NCI-H2171 (cell line): ENCODE data around the gene ADK.
"Not testable (repeated sequence)": the region's sequence is repeated elsewhere in the genome, so short reads cannot be mapped to it uniquely, and the experiment has no call there.

Experiments
- DNase-seq: peaks from one replicate; lab custom pipeline; 2025; lab: John Stamatoyannopoulos, UW

ADK gene

GRCh38 chr10:74424565-74424964, 273.5 kb downstream of the ADK start:
- DNase-seq, result no peak

DNA sequence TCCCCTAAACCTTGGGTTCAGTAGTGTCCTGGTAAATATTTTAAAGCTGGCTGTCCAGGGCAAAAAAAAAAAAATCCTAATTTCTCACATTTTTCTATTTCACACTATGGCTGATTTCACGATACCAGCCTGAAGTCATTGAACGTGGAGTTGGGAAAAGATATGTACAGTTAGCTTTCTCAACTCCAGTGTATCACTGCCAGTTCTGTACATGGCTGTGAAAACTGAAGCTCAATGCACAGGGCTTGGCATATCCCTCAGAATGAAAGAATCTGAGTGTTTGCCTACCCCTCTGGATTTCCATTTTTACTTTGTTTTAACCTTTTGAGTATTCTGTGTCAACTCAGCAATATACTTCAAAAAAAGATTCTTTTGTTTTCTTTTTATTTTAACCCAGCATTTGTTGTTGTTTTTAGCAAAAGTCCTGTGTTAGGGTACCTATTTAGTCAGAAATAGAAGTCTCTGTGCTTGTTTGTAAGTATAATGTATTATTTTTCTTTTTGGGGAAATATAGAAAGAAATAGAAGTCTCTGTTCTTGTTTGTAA, 274.5 kb downstream of the ADK start:
- DNase-seq, result no peak

DNA sequence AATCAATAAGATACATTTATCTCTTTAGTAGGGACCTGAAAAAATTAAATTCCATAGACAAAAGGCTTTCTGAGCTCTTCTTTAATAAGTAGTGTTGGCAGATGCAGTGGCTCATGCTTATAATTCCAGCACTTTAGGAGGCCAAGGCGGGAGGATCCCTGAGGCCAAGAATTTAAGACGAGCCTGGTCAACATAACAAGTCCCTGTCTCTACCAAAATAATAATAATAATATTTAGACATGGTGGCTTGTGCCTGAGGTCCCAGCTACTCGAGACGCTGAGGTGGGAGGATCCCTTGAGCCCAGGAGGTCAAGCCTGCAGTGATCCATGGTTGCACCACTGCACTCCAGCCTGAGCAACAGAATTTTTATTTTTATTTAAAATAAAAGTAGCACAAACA, 280.8 kb downstream of the ADK start:
- DNase-seq, result no peak

DNA sequence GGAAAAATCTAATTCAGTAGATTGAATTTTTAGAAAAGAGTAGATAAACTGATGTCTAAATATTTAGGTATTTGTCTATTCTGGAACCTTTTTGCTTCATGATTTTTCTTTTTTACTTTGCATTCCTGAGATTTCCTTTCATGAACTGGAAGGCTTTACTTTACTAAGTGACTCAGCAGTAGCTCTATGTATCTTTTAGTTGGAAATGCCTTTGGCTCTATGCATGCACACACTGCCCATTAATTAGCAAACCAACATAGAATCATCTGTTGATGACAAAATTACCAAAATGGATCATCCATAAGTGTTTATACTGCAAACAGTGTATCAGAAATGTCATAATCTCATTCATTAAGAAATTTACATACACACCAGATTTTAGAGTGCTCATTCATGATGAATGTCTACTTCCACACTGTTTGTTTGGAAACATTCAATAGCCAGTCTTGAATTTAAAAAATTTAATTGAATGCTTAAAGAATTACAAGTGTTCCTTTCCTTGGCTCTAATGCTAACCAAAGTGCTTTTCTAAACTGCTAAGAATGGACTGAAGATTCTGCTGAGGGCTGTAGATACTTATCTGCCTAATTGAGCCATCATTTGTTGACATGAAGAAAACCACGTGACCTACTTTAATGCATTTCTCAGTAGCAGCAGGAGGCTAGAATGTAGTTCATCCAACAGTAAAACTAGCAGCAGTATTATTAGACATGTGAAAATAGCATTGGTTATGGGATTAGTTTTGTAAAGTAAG, 282.0 kb downstream of the ADK start:
- no peak for DNase-seq

DNA sequence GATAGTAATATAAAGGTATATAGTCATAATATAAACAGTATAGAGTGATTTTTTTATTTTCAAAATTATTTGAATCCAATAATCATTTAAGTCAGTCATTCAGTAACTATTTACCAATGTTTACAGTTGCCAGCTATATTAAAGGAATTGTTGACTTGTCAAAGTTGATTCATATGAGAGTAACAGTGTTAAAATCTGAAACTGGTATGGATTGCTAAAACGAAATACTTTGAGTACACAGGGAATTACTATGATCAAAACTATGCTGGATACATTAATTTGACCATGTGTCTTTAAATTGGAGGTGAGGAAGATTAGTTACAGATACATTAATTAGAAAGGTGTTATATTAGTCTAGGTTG, 282.6 kb downstream of the ADK start:
- DNase-seq, result no peak

- no peak for DNase-seq
Observed at GRCh38 chr10:74433993-74434392, 283.0 kb downstream of the ADK start.

DNA sequence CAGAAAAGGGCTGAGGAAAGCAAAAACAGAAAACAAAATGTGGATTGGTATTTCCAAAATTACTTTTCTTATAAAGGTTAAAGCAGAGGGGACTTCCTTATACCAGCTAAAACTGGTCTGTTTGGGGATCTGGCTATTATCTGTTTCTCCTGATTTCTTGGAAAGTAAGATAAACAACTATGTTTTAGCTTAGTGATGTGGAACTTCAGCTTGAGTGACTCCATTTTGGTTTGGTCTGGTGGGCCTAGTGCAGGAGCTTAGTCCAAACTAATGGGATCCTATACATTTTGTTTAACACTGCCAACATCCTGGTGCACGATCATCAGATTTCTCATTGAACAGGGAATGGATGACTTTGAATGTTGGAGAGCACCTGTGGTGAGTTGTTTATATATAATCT, 283.5 kb downstream of the ADK start:
- no peak for DNase-seq

- no peak for DNase-seq
Observed at GRCh38 chr10:74436523-74437170, 285.6 kb downstream of the ADK start.

GRCh38 chr10:74437822-74438221, 286.8 kb downstream of the ADK start:
- no peak for DNase-seq

DNA sequence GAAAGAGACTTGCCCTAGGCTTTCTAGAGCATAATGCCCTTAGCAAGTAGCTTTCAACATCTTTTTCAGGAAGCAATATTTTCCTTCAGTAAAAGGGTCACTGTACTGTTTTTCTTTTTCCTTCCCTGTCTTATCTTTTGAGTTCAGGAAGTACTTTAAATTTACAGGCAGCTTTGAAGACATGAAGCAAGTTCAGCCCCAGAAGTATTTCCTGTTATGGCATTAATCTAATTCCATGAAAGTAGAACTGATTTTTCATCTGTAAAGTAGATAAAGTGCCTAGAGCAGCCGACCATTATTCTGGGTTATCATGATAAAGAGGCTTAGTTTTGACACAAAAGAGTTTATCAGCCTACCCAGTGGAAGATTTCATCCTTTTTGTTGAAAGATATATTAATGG, 288.2 kb downstream of the ADK start:
- DNase-seq, result no peak

DNA sequence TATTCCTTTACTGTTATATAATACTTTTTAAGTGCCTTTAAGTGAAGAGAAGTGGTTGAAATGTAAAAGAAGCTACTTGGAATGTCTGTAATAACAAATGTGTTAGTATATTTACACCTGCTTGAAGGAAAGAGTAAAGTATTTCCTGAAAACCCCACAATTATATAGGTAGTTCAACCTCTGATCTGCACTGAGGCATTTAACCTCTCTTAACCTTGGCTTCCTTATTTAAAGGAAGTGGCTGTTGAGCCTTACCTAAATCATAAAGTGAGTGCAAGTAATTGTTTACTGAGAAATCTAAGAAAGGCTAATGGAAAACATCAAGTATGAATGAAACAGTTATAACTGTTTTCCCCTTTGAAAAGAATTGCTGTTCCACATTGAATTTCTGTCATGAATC, 294.5 kb downstream of the ADK start:
- no peak for DNase-seq

GRCh38 chr10:74450602-74451001, 299.6 kb downstream of the ADK start:
- no peak for DNase-seq

DNA sequence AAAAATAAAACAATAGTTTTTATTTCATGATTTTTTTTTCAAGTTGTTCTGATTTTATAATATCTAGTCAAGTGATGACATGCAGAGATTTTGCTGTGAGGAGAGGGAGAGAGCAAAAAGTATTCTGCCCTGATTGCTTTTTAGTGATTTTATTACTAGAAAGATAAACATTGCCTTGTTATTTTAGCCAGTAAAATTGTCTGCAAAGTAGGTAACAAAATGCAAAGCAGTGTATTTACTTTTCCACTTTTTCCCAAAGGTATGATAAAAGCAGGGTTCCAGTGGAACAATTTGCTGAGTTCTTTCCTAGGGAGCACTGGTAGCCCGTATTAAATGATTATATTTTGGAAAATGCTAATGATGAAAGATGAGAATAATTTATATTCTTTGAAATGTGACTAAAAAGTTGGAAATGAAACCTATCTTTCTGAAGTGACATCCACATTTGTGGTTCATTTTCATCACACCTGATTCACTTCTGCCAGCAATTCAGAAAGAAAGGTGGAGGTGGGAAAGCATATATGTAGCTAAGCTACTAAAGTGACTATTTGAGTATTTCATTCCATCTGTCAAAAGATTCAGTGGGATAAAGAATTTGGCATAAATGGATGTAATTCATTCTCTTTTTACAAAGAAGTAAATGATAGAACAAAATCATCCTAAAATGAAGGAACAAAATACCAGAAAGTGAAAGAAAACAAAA, 300.3 kb downstream of the ADK start:
- no peak for DNase-seq

GRCh38 chr10:74453169-74453568, 302.1 kb downstream of the ADK start:
- no peak for DNase-seq

DNA sequence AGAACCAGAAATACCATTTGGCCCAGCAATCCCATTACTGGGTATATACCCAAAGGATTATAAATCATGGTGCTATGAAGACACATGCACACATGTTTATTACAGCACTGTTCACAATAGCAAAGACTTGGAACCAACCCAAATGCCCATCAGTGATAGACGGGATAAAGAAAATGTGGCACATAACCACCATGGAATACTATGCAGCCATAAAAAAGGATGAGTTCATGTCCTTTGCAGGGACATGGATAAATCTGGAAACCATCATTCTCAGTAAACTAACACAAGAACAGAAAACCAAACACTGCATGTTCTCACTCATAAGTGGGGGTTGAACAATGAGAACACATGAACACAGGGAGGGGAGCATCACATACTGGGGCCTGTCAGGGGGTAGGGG, 306.5 kb downstream of the ADK start:
- not testable (repeated sequence) for DNase-seq

DNA sequence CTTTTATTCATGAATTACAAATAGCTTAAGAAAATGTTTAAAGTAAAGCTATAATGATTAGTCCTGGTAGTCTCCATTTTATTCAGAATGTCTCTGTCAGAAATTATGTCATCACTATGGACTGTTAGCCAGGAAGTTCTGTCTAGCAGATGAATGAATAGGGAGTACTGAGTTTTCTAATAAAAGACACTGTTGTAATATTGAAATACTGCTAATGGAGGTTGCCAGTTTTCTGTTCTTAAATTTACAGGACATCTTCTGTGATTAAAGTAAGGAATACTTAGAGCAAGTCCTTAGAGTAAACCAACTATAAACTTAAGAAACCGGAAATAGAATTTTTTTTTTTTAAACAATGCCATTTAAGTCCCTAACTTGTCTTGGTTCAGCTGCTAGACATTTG, 309.8 kb downstream of the ADK start:
- no peak for DNase-seq

DNA sequence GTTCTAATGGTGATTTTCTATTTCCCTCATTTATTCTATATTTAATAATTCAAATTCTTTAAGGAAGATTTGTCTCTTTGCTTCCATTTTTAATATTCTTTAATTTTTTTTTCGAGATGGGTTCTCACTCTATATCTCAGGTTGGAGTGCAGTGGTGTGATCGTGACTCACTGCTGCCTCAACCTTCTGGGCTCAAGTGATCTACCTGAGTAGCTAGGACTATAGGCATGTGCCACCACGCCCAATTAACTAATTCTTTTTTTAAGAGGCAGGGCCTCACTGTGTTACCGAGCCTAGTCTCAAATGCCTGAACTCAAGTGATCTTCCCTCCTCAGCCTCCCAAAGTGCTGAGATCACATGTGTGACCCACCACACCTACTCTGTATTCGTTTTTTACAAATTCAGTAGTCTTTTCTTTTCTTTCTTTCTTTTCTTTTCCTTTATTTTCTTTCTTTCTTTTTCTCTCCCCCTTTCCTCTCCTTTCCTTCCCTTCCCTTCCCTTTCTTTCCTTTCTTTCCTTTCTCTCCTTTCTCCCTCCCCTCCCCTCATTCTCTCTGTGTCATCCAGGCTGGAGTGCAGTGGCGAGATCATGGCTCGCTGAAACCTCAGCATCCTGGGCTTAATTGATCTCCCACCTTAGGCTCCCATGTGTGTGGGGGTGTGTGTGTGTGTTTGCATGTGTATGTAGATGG, 323.1 kb downstream of the ADK start:
- no peak for DNase-seq

DNA sequence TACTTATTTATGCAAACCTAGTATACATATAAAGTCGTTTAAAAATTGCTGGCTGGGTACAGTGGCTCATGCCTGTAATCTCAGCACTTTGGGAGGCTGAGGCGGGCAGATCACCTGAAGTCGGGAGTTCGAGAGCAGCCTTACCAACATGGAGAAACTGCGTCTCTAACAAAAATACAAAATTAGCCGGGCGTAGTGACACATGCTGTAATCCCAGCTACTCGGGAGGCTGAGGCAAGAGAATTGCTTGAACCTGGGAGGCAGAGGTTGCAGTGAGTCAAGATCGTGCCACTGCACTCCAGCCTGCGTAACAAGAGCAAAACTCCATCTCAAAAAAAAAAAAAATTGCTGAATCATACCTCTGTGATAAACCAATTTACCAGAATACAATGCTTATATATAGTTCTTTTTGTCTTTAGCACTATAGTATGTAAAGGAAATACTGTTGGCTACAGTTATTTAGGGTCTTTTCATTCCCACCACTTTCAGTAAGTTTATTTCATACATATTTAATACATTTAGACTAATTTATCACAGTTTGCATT, 325.2 kb downstream of the ADK start:
- DNase-seq, result not testable (repeated sequence)

GRCh38 chr10:74480778-74481177, 329.8 kb downstream of the ADK start:
- no peak for DNase-seq

DNA sequence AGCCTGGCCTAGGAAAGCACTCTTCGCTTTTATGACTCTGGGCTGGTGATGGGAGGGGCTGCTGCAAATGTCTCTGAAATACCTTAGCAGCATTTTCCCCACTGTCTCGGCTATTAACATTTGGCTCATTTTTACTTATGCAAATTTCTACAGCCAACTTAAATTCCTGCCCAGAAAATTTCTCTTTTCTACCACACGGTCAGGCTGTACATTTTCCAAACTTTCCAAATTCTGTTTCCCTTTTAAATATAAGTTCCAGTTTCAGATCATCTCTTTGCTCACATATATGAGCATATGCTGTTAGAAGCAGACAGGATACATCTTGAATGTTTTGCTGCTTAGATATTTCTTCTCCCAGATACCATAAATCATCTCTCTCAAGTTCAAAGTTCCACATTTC, 332.3 kb downstream of the ADK start:
- no peak for DNase-seq

DNA sequence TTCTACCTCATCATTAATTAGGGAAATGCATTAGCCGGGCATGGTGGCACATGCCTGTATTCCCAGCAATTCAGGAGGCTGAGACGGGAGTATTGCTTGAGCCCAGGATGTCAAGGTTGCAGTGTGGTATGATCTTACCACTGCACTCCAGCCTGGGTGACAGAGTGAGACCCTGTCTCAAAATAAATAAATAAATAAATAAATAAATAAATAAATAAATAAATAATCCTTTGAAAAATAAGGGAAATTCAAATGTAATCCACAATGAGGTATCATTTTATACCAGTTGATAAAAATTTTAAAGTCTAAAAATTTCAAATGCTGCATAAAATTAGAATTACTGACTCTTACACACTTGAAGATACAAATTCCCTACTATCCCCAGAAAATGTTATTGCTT, 334.3 kb downstream of the ADK start:
- no peak for DNase-seq

GRCh38 chr10:74486659-74487058, 335.6 kb downstream of the ADK start:
- no peak for DNase-seq
